ENCODE results near the gene RPL13A.
"Not testable (repeated sequence)": the region's sequence is repeated elsewhere in the genome, so short reads cannot be mapped to it uniquely, and the experiment has no call there.

Gene RPL13A

DNA sequence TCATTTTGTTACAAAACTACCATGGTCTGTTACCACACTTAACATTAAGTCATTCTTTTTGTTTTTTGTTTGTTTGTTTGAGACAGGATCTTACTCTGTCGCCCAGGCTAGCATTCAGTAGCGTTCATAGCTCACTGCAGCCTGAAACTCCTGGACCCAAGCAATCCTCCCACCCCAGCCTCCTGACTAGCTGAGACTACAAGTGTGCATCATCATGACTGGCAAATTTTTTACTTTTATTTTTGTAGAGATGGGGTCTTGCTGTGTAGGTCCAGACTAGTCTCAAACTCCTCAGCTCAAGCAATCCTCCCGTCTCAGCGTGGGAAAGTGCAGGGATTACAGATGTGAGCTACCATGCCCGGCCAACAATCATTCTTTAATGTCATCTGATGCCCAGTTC is 31.1 kb upstream of the RPL13A start:
- peak; percentile 33 to 71 for DNase-seq (ENCODE audit: low read depth in 2 of 2)
- no peak overlapping the region for H3K4me3 ChIP-seq (replicated peaks in 1 of 2; ENCODE audit: low read depth in 2 of 2, low read length in 2 of 2)
- TF ChIP-seq CTCF (IDR thresholded peaks at IDR 0.05; ENCODE audit: low read depth, low read length) = no peak

GRCh38 chr19:49458567-49458903 is 28.9 kb upstream of the RPL13A start:
- DNase-seq (ENCODE audit: low read depth in 2 of 2) = no peak
- no peak for TF ChIP-seq CTCF (IDR thresholded peaks at IDR 0.05; ENCODE audit: low read depth, low read length)

DNA sequence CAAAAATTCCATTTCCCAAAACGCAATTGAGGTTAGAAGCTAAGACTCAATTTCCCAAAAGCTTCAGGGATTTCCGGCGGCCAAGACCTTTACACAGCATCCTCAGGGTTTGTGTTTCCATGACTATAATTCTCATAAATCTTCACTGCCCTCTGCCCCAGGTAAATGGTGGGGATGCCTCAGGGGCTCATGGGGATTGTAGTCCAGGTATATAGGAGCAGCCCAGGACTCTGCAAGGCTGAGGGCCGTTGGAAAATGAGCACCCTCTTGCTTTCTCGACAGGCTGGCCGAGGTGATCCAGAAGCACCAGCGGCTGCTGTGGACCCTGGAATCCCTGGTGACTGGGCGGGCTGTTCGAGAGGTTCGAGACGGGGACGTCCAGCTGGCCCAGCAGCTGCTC is 28.0 kb upstream of the RPL13A start:
- no peak for DNase-seq (ENCODE audit: low read depth in 2 of 2)
- H3K4me3 ChIP-seq (replicated peaks in 1 of 2; ENCODE audit: low read depth in 2 of 2, low read length in 2 of 2) = no peak overlapping the region
- no peak for TF ChIP-seq CTCF (IDR thresholded peaks at IDR 0.05; ENCODE audit: low read depth, low read length)

More at GRCh38 chr19:49458567-49458903, 28.9 kb upstream of the RPL13A start:
- H3K4me3 ChIP-seq (replicated peaks in 1 of 2; ENCODE audit: low read depth in 2 of 2, low read length in 2 of 2) = no peak overlapping the region

- not testable (repeated sequence) for DNase-seq (ENCODE audit: low read depth in 2 of 2); H3K4me3 ChIP-seq (replicated peaks in 1 of 2; ENCODE audit: low read depth in 2 of 2, low read length in 2 of 2)
Observed at GRCh38 chr19:49461130-49461529, 26.3 kb upstream of the RPL13A start.

DNA sequence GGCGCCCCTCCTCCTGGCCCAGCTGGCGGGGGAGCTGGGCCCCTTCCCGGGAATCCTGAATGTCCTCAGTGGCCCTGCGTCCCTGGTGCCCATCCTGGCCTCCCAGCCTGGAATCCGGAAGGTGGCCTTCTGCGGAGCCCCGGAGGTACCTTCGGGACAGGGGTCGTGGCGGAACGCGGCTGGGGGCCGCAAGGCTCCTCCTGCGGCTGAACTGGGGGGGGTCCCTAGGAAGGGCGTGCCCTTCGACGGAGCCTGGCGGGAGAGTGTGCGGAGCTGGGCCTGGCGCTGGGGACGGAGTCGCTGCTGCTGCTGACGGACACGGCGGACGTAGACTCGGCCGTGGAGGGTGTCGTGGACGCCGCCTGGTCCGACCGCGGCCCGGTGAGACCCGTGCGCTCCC is 25.8 kb upstream of the RPL13A start:
- no peak overlapping the region for H3K4me3 ChIP-seq (replicated peaks in 1 of 2; ENCODE audit: low read depth in 2 of 2, low read length in 2 of 2)
- no peak for TF ChIP-seq CTCF (IDR thresholded peaks at IDR 0.05; ENCODE audit: low read depth, low read length)
- DNase-seq (ENCODE audit: low read depth in 2 of 2) = no peak

GRCh38 chr19:49462492-49462891 is 24.9 kb upstream of the RPL13A start:
- no peak overlapping the region for H3K4me3 ChIP-seq (replicated peaks in 1 of 2; ENCODE audit: low read depth in 2 of 2, low read length in 2 of 2)
- DNase-seq (ENCODE audit: low read depth in 2 of 2) = no peak
- TF ChIP-seq CTCF (IDR thresholded peaks at IDR 0.05; ENCODE audit: low read depth, low read length) = no peak

DNA sequence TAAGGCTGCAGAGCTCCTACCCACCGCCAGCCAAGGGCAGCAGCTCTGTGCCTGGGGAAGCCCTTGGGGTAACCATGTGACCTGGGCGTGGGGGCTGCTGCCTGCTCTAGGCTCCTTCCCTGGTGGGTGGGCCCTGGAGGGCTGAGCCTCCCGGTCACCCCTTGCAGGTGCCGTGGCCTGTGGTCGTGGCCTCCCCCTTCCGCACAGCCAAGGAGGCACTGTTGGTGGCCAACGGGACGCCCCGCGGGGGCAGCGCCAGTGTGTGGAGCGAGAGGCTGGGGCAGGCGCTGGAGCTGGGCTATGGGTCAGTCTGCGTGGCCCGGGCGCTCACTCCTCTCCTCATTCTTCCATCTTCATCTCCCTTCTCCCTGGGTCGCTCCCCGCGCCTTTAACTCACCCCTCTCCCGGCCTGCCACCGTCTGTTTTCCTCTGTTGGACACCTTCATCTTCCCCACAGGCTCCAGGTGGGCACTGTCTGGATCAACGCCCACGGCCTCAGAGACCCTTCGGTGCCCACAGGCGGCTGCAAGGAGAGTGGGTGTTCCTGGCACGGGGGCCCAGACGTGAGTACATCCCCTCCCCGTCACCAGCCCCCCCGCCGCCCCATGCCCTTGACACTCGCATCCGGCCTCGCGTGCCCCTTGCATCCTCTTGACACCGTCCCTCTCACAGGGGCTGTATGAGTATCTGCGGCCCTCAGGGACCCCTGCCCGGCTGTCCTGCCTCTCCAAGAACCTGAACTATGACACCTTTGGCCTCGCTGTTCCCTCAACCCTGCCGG is 23.3 kb upstream of the RPL13A start:
- no peak overlapping the region for H3K4me3 ChIP-seq (replicated peaks in 1 of 2; ENCODE audit: low read depth in 2 of 2, low read length in 2 of 2)
- no peak for DNase-seq (ENCODE audit: low read depth in 2 of 2)
- no peak for TF ChIP-seq CTCF (IDR thresholded peaks at IDR 0.05; ENCODE audit: low read depth, low read length)
